ENCODE results near the gene PRKAG1. TPM values are rescaled to one million over a fixed set of nuclear protein-coding genes. Genes with fewer than 3 reads are reported as not detected.

PRKAG1 gene
- polyA plus RNA-seq, 2 of the 4 experiments (the other 2 are of a cell fraction): 40.0 to 100 TPM

DNA sequence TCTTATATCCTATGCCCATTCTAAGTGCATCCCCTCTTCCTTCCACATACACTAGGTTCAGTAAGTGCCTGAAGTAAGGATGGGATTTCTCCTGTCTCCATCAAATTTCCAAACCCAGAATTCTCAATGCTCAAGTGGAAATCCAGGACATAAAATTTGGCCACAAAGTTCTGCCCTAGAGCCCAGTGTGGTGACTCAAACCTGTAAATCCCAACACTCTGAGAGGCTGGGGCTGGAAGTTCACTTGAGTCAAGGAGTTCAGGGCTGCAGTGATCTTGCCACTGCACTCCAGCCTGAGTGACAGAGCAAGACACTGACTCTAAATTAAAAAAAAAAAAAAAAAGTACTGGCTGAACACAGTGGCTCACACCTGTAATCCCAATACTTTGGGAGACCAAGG, 56.8 kb downstream of the PRKAG1 start:
- no peak for TF ChIP-seq ZFP36 (IDR thresholded peaks at IDR 0.05; ENCODE audit: borderline replicate concordance, partially characterized antibody)
- no peak for TF ChIP-seq MAZ (IDR thresholded peaks at IDR 0.05; ENCODE audit: borderline replicate concordance, low read depth, low read length)
- TF ChIP-seq HOXB5 (CRISPR knock-in tag; IDR thresholded peaks at IDR 0.05): no peak
- TF ChIP-seq CHD2 (IDR thresholded peaks at IDR 0.05; ENCODE audit: low read length, partially characterized antibody): no peak
- TF ChIP-seq POLR2A (IDR thresholded peaks at IDR 0.05; ENCODE audit: low read length): no peak
- TF ChIP-seq FOSB (CRISPR knock-in tag; IDR thresholded peaks at IDR 0.05): no peak
- no peak for TF ChIP-seq JUNB (IDR thresholded peaks at IDR 0.05)
- TF ChIP-seq ZSCAN20 (CRISPR knock-in tag; IDR thresholded peaks at IDR 0.05): no peak
- TF ChIP-seq ZC3H11A (IDR thresholded peaks at IDR 0.05): no peak
- TF ChIP-seq, protein P1, sequence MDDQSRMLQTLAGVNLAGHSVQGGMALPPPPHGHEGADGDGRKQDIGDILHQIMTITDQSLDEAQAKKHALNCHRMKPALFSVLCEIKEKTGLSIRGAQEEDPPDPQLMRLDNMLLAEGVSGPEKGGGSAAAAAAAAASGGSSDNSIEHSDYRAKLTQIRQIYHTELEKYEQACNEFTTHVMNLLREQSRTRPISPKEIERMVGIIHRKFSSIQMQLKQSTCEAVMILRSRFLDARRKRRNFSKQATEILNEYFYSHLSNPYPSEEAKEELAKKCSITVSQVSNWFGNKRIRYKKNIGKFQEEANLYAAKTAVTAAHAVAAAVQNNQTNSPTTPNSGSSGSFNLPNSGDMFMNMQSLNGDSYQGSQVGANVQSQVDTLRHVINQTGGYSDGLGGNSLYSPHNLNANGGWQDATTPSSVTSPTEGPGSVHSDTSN (IDR thresholded peaks at IDR 0.05): no peak
- TF ChIP-seq, protein P2, sequence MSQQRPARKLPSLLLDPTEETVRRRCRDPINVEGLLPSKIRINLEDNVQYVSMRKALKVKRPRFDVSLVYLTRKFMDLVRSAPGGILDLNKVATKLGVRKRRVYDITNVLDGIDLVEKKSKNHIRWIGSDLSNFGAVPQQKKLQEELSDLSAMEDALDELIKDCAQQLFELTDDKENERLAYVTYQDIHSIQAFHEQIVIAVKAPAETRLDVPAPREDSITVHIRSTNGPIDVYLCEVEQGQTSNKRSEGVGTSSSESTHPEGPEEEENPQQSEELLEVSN (IDR thresholded peaks at IDR 0.05; ENCODE audit: borderline replicate concordance, low read depth): no peak
- TF ChIP-seq REST (IDR thresholded peaks at IDR 0.05): no peak
- no peak for TF ChIP-seq HOXA7 (CRISPR knock-in tag; IDR thresholded peaks at IDR 0.05)
- TF ChIP-seq HOXB13 (CRISPR knock-in tag; IDR thresholded peaks at IDR 0.05; ENCODE audit: low read depth): no peak
- no peak for TF ChIP-seq NFE2L2 (conservative IDR thresholded peaks at IDR 0.05; ENCODE audit: low read length)
- no peak for TF ChIP-seq NPAS2 (CRISPR knock-in tag; IDR thresholded peaks at IDR 0.05; ENCODE audit: borderline replicate concordance)
- no peak for TF ChIP-seq ZNF302 (CRISPR knock-in tag; IDR thresholded peaks at IDR 0.05)
- TF ChIP-seq ELK1 (IDR thresholded peaks at IDR 0.05; ENCODE audit: low read depth, low read length): no peak
- TF ChIP-seq RCOR1 (IDR thresholded peaks at IDR 0.05; ENCODE audit: low read depth, low read length): no peak
- CTCF ChIA-PET: interaction anchor here (70.2 to 77.5 kb wide), 2 partner anchors 8 to 18 kb away, joined by 2584 read pairs; partner anchors contain the start of genes ARF3, DDN, FKBP11 and PRKAG1
- Histone ChIP-seq H3K4me3 (no peak overlapping the region), H3K4me2 (no peak overlapping the region), H3K4me1 (peaks cover 3% of the 10 kb centered on the region; the same call in 2 of the 3 replicates), H3K27ac (no peak overlapping the region), H3K9me3 (no peaks in the 10 kb centered on the region)
- POLR2A ChIA-PET: no interaction called here
- ATAC-seq: no peak
- no peak for FAIRE-seq
- no peak for DNase-seq (ENCODE audit: low read depth in 1 of 2, low spot score in 1 of 2)

DNA sequence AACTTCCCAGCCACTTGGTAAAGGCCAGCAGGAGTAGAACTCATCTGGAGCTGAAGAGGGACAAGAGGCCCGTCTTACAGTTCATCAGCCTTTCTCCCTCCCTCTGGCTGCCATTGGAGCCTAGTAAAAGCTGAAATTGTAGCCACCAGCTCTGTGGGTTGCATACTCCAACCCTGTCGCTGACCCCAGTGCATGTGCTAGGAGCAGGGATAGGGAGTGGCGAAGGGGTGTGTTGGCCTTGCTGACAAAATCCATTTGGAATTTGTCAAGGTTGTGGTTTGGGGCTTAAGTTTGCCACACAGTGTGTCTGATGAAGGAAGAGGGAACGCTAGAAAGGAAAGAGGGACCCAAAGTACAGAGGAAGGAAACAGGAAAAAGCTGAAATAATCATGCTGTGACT, 57.2 kb downstream of the PRKAG1 start:
- no peaks in the 10 kb centered on the region for H3K9me3 ChIP-seq
- DNase-seq (ENCODE audit: low read depth in 1 of 2, low spot score in 1 of 2) (no peak), ATAC-seq (no peak), FAIRE-seq (no peak)
- TF ChIP-seq HEYL (CRISPR knock-in tag; IDR thresholded peaks at IDR 0.05) (no peak), CHD2 (IDR thresholded peaks at IDR 0.05; ENCODE audit: low read length, partially characterized antibody) (no peak), HOXB5 (CRISPR knock-in tag; IDR thresholded peaks at IDR 0.05) (no peak), NR3C1 (IDR thresholded peaks at IDR 0.05) (no peak), RCOR1 (IDR thresholded peaks at IDR 0.05; ENCODE audit: low read depth, low read length) (no peak), SREBF2 (IDR thresholded peaks at IDR 0.05) (no peak), ZFP36 (IDR thresholded peaks at IDR 0.05; ENCODE audit: borderline replicate concordance, partially characterized antibody) (no peak), PHF8 (IDR thresholded peaks at IDR 0.05; ENCODE audit: borderline replicate concordance, low read depth) (no peak), CTCF (IDR thresholded peaks at IDR 0.05) (no peak), CEBPB (IDR thresholded peaks at IDR 0.05) (no peak), CBX2 (IDR thresholded peaks at IDR 0.05; ENCODE audit: borderline replicate concordance, low read depth) (no peak), KDM5A (IDR thresholded peaks at IDR 0.05) (no peak), FOXS1 (CRISPR knock-in tag; IDR thresholded peaks at IDR 0.05) (no peak), JUN (IDR thresholded peaks at IDR 0.05) (no peak), RAD21 (conservative IDR thresholded peaks at IDR 0.05 in 1 of 2, IDR thresholded peaks at IDR 0.05 in 1 of 2) (no peak), NPAS2 (CRISPR knock-in tag; IDR thresholded peaks at IDR 0.05; ENCODE audit: borderline replicate concordance) (no peak)
- TF ChIP-seq, protein P3, sequence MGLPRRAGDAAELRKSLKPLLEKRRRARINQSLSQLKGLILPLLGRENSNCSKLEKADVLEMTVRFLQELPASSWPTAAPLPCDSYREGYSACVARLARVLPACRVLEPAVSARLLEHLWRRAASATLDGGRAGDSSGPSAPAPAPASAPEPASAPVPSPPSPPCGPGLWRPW (IDR thresholded peaks at IDR 0.05): no peak
- H3K4me1 ChIP-seq: peaks cover 3% of the 10 kb centered on the region; the same call in 2 of the 3 replicates
- 54% methylated on average over 4 of the region's 4 CpGs for WGBS (ENCODE audit: missing lambda C conversion rate)
- ChIA-PET CTCF (interaction anchor here (70.2 to 77.5 kb wide), 2 partner anchors 7 to 19 kb away, joined by 2584 read pairs; partner anchors contain the start of genes ARF3, DDN, FKBP11 and PRKAG1), POLR2A (no interaction called here)
- no peak overlapping the region for H3K27ac ChIP-seq
- H3K4me2 ChIP-seq: no peak overlapping the region
- H3K4me3 ChIP-seq: no peak overlapping the region

All from A549 (cell line).